ENCODE results near the gene MTFR1L.

MTFR1L gene

GRCh38 chr1:25819491-25820246 is at the start of gene MTFR1L:
Gene MTFR1L (plus strand): TSS chr1:25819954. CDS start chr1:25823105, 3,151 bp downstream.
- in situ Hi-C loops (cut with MboI; ENCODE audit: low pct_unique_long_range_greater_than_20kb, low sequenced_read_pairs): no loop called here
- DNase-seq: peak; percentile 89

GRCh38 chr1:25770541-25771220 is 49.1 kb upstream of the MTFR1L start:
- in situ Hi-C loops (cut with MboI; ENCODE audit: low pct_unique_long_range_greater_than_20kb, low sequenced_read_pairs): no loop called here

DNA sequence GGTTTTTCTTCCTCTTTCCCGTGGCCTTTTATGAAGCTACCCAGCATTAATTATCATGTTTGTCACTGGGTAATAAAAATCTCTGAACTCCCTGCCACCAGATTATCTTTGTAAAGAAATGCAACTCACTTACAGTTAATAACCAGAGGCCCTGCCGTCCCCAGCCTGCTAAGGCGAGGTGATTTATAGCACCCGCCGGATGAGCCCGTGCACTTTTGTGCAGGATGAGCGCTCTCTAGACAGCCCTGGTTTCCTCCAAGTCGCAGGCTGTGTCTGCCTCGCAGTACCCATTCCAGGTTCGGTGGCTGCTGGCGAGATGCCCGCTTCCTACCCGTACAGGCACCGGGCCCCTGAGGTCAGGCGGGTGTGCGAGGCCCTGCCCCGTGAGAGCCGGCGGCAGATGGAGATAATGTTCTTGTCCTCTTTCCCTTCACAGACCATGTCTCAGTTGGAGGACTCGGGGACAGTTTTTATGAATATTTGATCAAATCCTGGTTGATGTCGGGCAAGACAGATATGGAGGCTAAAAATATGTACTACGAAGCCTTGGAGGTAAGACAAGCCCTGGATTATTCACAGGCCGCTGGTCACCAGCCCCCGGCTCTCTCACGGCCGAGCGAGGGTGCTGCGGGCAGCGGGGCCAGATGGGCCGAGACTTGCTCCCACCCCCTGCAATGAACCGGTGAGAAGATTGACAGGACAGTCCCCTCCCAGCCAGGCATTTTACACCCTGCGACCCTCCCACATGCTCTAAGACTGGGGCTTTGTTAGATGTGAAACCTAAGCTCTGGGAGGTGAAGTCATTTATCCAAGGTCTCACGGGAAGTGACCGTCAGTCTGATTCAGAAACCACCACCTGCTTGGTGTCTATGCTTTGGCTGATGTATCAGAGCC is 48.3 kb upstream of the MTFR1L start:
- in situ Hi-C loops (cut with MboI; ENCODE audit: low pct_unique_long_range_greater_than_20kb, low sequenced_read_pairs): no loop called here
- peak; percentile 72 for DNase-seq

More at GRCh38 chr1:25770541-25771220, 49.1 kb upstream of the MTFR1L start:
- DNase-seq: no peak

DNA sequence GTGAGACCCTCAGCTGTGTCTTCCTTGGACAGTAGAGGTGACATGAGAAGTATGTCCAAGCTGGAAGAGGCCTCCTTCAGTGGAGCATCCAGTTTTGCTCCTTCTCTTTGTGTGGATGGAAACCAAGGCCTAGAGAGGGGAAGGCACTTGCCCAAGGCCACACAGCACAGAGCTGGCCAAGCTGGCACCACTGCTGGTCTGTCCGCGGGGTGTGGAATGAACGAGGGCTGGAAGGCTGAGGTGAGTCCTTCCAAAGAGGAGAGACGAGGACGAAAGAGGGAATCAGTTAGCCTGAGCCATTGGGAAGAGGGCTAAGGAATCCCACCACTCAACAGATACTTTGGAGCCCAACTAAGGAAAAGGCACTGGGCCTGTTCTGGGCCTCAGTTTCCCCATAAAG is 47.6 kb upstream of the MTFR1L start:
- in situ Hi-C loops (cut with MboI; ENCODE audit: low pct_unique_long_range_greater_than_20kb, low sequenced_read_pairs): no loop called here
- DNase-seq: no peak

DNA sequence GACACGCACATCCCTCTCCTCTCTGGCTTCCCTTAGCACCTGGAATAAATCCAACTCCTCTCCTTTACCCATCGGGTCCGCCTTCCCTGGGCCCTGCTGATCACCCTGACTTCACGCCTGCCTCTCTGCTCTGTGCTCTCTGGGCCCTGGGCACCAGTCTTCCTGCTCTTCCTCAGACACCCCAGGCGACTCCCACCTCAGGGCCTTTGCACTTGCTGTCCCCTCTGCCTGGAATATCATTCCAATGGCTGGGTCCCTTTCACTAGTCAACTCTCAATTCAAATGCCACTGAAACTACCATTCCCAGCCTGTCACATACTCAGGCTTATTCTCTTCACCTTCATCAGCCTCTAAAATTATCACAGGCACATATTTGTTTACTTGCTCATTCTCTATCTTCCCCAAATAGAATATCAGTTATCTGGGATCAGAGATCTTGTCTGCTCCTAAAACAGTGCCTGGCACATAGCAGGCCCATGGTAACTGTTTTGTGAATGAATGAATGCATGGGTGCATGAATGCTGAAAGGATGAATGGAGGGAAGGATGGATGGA is 47.0 kb upstream of the MTFR1L start:
- DNase-seq: no peak
- in situ Hi-C loops (cut with MboI; ENCODE audit: low pct_unique_long_range_greater_than_20kb, low sequenced_read_pairs): no loop called here

- in situ Hi-C loops (cut with MboI; ENCODE audit: low pct_unique_long_range_greater_than_20kb, low sequenced_read_pairs): no loop called here
- no peak for DNase-seq
These were observed 46.2 kb upstream of the MTFR1L start for GRCh38 chr1:25773441-25774125.

DNA sequence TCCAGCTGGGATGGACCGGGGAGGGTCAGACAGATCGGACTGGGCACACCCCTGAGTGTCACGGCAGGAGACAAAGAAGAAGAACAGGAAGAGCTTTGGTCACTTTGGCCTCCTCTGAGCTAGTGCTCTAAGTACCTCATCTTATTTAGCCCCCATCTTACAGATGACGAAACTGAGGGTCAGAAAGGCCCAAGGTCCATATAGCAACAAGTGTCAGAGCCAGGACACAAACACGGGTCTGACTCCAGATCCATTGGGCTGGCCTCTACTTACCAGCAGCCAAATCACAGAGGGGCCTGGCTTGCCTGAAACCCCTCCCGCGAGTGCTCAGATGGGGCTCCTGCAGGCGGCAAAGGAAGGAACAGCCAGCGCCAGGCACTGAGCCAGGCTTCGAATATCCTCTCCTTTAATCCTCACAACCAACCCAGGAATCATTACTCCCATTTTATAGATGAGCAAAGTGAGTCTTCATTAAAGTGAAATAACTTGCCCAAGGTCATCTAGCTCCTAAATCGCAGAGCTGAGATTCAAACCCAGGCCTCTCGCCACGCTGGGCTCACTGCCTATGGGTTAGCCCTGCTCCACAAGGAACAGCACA is 45.4 kb upstream of the MTFR1L start:
- in situ Hi-C loops (cut with MboI; ENCODE audit: low pct_unique_long_range_greater_than_20kb, low sequenced_read_pairs): no loop called here
- peak; percentile 26 for DNase-seq

DNA sequence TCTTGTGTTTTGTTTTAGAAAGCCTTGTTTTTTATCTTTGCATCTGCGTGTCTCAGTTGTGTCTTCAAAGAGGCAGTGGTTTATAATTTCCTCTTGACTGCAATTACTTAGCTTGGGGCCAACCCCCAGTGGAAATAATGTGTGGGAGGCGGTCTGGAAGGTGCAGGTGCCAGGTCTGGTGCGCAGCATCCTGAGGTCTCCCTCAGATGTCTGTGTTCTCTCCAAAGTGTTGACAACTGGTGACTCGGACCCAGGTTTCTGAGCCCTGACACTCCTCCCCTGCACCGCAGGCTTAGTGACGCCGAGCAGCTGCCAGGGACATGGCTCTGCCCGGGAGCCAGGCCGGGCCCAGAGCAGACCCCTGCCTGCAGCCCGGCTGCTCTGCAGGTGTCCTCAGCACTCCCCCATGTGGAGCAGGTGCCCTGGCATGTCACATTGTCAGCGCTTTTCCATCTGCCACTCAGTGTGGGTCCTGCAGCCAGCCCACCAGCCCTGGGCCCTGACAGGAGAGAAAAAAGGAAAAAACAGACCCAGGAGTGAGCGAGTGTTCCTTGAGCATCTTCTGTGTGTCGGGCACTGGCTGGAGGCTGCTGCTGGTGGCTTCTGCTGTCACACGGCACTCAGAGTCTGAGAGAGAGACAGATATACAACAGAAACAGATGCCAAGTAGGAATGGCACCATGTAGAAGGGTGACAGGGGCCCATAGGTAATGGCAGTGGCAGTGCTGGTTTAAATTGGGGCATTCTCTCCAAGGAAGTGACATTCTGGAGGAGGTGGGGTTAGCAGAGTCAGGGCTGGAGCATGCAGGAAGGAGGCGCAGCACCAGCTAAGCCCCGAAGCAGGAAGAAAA is 44.6 kb upstream of the MTFR1L start:
- DNase-seq: peak; percentile 59
- in situ Hi-C loops (cut with MboI; ENCODE audit: low pct_unique_long_range_greater_than_20kb, low sequenced_read_pairs): no loop called here

DNA sequence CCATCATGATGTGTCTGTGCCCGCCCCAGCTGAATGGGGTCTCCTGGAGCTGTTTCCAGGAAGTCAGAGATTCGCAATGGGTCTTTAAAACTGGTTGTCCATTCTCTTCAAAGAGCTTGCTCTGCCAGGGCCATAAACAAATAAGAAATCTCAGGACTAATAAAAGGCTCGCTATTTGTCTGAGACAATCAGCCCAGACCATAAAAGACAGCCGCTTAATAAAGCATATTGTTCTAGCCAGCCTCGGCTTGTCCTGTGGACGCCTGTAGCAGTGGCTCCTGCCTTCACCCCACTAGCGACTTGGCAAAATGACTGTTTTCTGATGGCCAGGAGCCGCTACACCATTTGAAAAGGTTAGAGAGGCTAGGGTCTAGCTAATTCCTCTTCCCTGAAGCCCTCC is 40.4 kb upstream of the MTFR1L start:
- in situ Hi-C loops (cut with MboI; ENCODE audit: low pct_unique_long_range_greater_than_20kb, low sequenced_read_pairs): no loop called here
- DNase-seq: no peak

DNA sequence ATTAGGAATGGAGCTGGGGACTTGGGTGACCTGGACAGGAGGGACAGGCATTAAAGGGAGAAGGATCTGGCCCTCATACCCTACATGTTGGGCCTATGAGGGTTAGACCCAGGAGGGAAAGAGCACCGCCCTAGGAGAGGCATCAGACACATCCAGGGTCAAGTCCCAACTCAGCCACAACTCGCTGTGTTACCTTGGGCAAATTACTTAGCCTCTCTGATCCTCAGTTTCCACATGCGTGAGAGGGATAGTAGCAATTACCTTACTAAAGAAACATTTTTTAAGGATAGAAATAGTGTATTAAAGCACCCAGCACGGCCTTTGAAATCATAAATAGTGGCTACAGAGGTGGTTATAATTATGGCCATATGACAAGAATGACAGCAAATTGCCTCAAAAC is 39.9 kb upstream of the MTFR1L start:
- in situ Hi-C loops (cut with MboI; ENCODE audit: low pct_unique_long_range_greater_than_20kb, low sequenced_read_pairs): no loop called here
- DNase-seq: no peak

DNA sequence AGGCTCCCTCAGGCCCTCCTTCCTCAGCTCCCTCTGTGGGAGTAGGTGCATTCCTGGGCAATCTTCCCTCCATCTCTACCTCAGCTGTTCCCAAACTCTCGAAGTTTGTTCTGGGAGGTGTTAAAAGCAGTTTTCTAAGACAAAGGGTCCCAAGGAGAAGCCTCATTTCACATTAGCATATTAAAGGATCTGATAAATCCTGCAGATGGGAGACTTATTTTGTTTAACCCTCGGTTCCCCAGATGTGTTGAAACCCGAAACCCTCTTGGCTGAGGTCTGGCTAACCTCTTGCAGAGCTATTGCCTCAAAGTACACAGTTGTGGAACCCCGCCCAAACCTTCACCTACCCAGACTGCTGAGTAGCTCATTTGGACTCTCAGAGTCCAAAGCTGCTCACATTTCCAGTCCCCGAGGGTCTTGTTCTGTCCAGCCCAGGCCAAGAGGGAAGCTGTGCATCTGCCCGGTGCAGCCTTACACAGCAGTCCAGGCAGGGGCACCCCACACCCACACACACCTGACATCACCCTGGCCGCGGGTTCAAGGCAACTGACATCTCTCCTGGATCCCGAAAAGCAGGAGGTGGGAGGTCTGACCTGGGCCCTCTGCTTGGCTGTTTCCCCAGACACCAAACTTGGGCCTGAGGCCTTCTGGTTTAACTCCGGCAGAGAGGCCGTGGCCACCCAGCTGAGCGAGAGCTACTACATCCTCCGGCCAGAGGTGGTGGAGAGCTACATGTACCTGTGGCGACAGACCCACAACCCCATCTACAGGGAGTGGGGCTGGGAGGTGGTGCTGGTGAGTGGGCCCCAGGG is 39.2 kb upstream of the MTFR1L start:
- in situ Hi-C loops (cut with MboI; ENCODE audit: low pct_unique_long_range_greater_than_20kb, low sequenced_read_pairs): no loop called here

GRCh38 chr1:25781130-25781433 is 38.7 kb upstream of the MTFR1L start:
- in situ Hi-C loops (cut with MboI; ENCODE audit: low pct_unique_long_range_greater_than_20kb, low sequenced_read_pairs): no loop called here

More for the DNA sequence above, 39.2 kb upstream of the MTFR1L start:
- DNase-seq: no peak

DNA sequence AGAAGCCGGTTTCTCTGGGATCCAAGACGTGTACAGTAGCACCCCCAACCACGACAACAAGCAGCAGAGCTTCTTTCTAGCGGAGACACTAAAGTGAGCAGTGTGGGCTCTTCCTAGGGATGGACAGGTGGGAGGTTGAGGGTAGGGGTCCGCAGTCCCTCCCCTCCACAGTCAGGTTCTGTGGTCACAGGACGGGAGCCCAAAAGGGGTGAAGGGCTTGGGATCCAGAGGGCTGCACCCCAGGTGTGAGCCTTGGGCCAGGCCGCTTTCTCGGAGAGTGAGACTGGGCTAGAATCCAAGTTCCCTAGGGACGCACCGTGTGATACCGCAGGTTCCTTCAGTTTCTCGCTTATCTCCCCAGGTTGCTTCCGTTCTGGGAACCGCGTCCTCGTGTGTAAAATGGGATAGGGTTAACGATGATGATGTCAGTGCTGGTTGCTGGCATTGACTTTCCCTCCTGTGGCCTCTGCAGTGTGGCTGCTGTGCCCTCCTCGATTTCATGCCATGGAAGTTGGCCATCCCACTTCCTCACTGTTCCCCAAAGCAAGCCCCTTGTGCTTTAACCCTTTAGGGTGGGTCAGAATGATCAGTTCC is 37.0 kb upstream of the MTFR1L start:
- DNase-seq: no peak
- in situ Hi-C loops (cut with MboI; ENCODE audit: low pct_unique_long_range_greater_than_20kb, low sequenced_read_pairs): no loop called here

More at GRCh38 chr1:25781130-25781433, 38.7 kb upstream of the MTFR1L start:
- DNase-seq: no peak

DNA sequence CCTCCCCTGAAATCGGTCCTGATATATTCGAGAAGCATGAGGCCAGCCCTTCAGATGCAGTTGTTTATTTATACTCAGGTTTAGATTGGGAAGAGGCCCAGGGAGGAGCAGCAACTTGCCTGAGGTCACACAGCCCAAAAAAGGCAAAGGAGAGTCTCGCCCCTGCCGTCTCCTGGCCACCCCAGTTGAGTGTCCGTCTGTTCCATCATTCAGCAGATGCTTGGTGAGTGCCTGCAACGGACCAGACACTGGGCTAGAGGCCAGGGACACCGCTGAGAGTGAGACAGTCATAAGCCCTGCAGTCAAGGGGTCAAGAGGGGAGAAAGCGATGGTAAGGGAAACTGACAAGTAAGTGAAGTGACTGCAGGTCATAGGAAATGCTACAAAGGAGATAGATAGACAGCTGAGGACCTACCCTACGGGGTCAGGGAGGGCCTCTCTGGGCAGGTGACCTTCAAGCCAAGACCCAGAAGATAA is 35.1 kb upstream of the MTFR1L start:
- no peak for DNase-seq
- in situ Hi-C loops (cut with MboI; ENCODE audit: low pct_unique_long_range_greater_than_20kb, low sequenced_read_pairs): no loop called here

DNA sequence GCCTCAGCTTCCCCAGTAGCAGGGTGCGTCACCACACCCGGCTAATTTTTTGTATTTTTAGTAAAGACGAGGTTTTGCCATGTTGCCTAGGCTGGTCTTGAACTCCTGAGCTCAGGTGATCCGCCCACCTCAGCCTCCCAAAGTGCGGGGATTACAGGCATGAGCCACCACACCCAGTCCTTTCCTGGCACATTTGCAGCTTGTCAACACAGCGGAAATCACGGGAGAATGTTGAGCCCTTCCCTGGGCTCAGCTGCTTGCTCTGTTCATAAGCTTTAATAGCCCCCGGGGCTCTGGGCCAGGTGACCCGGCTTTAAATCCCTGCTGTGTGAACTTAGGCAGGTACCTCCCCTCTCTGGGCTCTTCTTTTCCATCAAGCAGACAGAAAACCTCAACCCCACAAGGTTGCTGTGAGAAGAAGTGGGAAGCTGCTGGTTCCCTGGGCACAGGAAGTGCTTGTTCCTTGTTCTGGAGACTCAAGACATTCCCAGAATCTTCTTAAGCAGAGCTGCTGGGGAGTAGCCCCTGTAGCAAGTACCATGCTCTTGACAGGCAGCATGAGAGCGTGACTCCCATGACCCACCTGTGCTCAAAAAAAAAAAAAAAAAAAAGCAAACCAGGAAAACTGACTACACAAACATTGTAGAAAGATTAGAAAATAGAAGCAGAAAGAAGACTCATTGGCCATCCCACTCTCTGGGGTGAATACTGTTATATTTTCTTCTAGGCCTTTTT is 34.3 kb upstream of the MTFR1L start:
- no peak for DNase-seq
- in situ Hi-C loops (cut with MboI; ENCODE audit: low pct_unique_long_range_greater_than_20kb, low sequenced_read_pairs): no loop called here

All from KBM-7 (cell line).